Cardiac fibroblast (primary cell): ENCODE measurements around the gene SLC66A1.

ENCODE experiments used
- DNase-seq, 2 donors: peaks; one replicate each; pipeline versions ENCODE4 v3.0.0 to v3.0.0-alpha.2; 2010; ENCODE audit warnings: low read depth in 2 of 2
- H3K4me3 ChIP-seq, 2 donors: replicated peaks in 1 of 2; 1 replicate in 1 of 2; 2 replicates in 1 of 2; pipeline ENCODE4 v1.5.1; 2011; ENCODE audit warnings: low read depth in 2 of 2, low read length in 2 of 2, mild to moderate bottlenecking in 2 of 2, moderate library complexity in 1 of 2
- CTCF ChIP-seq: IDR thresholded peaks from one replicate; pipeline ENCODE4 v1.5.1; 2011; ENCODE audit warnings: low read depth, mild to moderate bottlenecking, low read length, inconsistent platforms

Gene SLC66A1

GRCh38 chr1:19313961-19314882 is 2.1 kb downstream of the SLC66A1 start:
- no peak for TF ChIP-seq CTCF
- H3K4me3 ChIP-seq, result no peak overlapping the region
- DNase-seq, result no peak

GRCh38 chr1:19315378-19316198 is 3.5 kb downstream of the SLC66A1 start:
- peak; percentile 42 to 60 for DNase-seq
- no peak for TF ChIP-seq CTCF
- H3K4me3 ChIP-seq, result no peak overlapping the region

- H3K4me3 ChIP-seq, result no peak overlapping the region
- DNase-seq, result no peak
- no peak for TF ChIP-seq CTCF
These were observed 5.2 kb downstream of the SLC66A1 start for GRCh38 chr1:19317126-19317910.

- no peak for DNase-seq
- TF ChIP-seq CTCF, result no peak
- H3K4me3 ChIP-seq, result no peak overlapping the region
These were observed 7.1 kb downstream of the SLC66A1 start for GRCh38 chr1:19319196-19319595.

GRCh38 chr1:19321071-19321470 is 8.9 kb downstream of the SLC66A1 start:
- no peak overlapping the region for H3K4me3 ChIP-seq
- no peak for DNase-seq
- TF ChIP-seq CTCF, result no peak

- no peak overlapping the region for H3K4me3 ChIP-seq
- no peak for DNase-seq
- TF ChIP-seq CTCF, result no peak
These were observed 10.4 kb downstream of the SLC66A1 start for GRCh38 chr1:19322481-19322880.
